ENCODE results near the gene NPAS3. TPM values are rescaled to one million over a fixed set of nuclear protein-coding genes. Genes with fewer than 3 reads are reported as not detected.

Gene NPAS3
- total and polyA plus RNA-seq, 2 of the 13 experiments (the other 11 are each of a cell fraction or from before 2014, with no cell fraction given): not detected

DNA sequence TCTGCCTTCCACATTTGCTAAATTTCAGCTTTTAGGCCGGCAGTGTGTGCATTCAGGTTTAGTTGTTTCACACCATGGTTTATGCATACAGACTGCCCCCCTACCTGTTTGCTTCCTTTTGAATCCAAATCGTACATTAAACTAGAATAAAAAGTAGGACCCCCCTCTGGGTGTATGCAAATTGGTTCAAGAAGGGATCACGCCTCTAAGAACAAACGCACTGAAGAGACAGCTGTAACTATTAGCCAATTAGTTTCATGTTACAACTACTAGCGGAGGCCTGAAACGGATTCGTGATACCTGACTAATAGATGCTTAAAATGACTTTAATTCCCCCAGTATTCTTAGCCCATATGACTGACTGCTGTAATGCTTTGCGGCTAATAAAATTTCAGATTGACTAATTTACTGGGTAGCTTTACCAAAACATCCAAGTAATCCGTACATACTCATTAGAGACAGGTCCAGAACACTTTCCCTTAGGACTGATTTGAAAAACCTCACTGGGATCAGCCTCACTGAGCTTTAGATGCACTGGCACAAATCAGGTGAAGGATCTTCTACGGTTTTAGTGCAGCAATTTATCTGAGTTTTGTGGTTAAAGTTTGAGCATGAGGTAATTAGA lies 411.8 kb downstream of the NPAS3 start (continued):
- TF ChIP-seq, protein P1, sequence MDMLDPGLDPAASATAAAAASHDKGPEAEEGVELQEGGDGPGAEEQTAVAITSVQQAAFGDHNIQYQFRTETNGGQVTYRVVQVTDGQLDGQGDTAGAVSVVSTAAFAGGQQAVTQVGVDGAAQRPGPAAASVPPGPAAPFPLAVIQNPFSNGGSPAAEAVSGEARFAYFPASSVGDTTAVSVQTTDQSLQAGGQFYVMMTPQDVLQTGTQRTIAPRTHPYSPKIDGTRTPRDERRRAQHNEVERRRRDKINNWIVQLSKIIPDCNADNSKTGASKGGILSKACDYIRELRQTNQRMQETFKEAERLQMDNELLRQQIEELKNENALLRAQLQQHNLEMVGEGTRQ (IDR thresholded peaks at IDR 0.05; ENCODE audit: low read depth, low read length): no peak
- TF ChIP-seq, protein P1 (CRISPR knock-in tag; IDR thresholded peaks at IDR 0.05; ENCODE audit: borderline replicate concordance): no peak
- TF ChIP-seq CENPX (CRISPR knock-in tag; IDR thresholded peaks at IDR 0.05): no peak
- TF ChIP-seq, protein P2, sequence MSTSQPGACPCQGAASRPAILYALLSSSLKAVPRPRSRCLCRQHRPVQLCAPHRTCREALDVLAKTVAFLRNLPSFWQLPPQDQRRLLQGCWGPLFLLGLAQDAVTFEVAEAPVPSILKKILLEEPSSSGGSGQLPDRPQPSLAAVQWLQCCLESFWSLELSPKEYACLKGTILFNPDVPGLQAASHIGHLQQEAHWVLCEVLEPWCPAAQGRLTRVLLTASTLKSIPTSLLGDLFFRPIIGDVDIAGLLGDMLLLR (CRISPR knock-in tag; IDR thresholded peaks at IDR 0.05): no peak

DNA sequence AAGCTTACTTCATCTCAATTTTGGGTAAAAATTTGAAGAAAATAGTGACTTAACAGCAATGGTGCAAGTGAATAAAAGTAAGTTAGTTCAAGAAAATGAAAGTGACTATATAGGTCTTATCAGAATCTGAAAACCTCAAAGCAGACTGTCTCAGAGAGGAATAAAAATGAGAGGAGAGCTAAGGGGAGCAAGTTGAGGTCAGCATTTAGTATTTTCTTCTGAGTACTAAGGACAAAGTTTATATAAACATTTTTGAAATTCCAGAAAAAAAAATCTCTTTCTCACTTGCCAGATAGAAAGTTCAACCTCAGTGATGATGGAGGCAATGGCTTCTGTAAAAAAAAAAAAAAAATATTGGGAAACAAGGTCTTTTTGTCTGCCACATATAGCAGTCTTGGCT lies 414.1 kb downstream of the NPAS3 start:
- no peak for FAIRE-seq
- in situ Hi-C loops (cut with HindIII; ENCODE audit: extremely low pct_ligation_motif_present, low pct_unique_long_range_greater_than_20kb) (no loop called here), intact Hi-C loops (cut with micrococcal nuclease; ENCODE audit: unreplicated experiment) (no loop called here)
- no peak overlapping the region for H3K27ac ChIP-seq (ENCODE audit: extremely low read length, insufficient read depth, low read length)
- H2AFZ ChIP-seq (ENCODE audit: low read length): no peak overlapping the region
- H3K9me3 ChIP-seq (ENCODE audit: low read length): no peaks in the 10 kb centered on the region
- no peak overlapping the region for H3K4me3 ChIP-seq (replicated peaks in 1 of 3; ENCODE audit: insufficient read depth in 1 of 3, low read depth in 2 of 3, low read length in 3 of 3)
- no peak overlapping the region for H3K4me2 ChIP-seq (ENCODE audit: low read depth, low read length)
- H4K20me1 ChIP-seq (ENCODE audit: insufficient read depth, low read length): no peaks in the 10 kb centered on the region
- DNase-seq (ENCODE audit: low spot score): no peak
- H3K36me3 ChIP-seq (replicated peaks in 1 of 2; ENCODE audit: control insufficient read depth in 1 of 2, insufficient read depth in 2 of 2, low read length in 2 of 2): no peaks in the 10 kb centered on the region
- ChIA-PET POLR2A (no interaction called here), CTCF (ENCODE audit: low intra/inter-chr PET ratio, low total read pairs) (no interaction called here)
- TF ChIP-seq GLI4 (CRISPR knock-in tag; IDR thresholded peaks at IDR 0.05; ENCODE audit: borderline replicate concordance) (no peak), ZNF891 (CRISPR knock-in tag; IDR thresholded peaks at IDR 0.05) (no peak), IKZF4 (CRISPR knock-in tag; IDR thresholded peaks at IDR 0.05; ENCODE audit: borderline replicate concordance, low read depth, not compliant biosample characterization) (no peak), ZBTB8A (CRISPR knock-in tag; IDR thresholded peaks at IDR 0.05; ENCODE audit: borderline replicate concordance, low read depth) (no peak), GTF2F1 (IDR thresholded peaks at IDR 0.05; ENCODE audit: low read length) (no peak), POLR2AphosphoS5 (IDR thresholded peaks at IDR 0.05; ENCODE audit: low read depth, low read length) (no peak), RBAK (CRISPR knock-in tag; IDR thresholded peaks at IDR 0.05) (no peak), ZNF253 (CRISPR knock-in tag; IDR thresholded peaks at IDR 0.05; ENCODE audit: borderline replicate concordance) (no peak), FOXA1 (IDR thresholded peaks at IDR 0.05) (no peak), FOXA1 (CRISPR knock-in tag; IDR thresholded peaks at IDR 0.05) (no peak), TAF1 (CRISPR knock-in tag; IDR thresholded peaks at IDR 0.05) (no peak), SMAD1 (CRISPR knock-in tag; IDR thresholded peaks at IDR 0.05; ENCODE audit: borderline replicate concordance, low read depth) (no peak), SMARCE1 (IDR thresholded peaks at IDR 0.05; ENCODE audit: borderline replicate concordance) (no peak), ZNF317 (CRISPR knock-in tag; IDR thresholded peaks at IDR 0.05) (no peak), ZNF160 (CRISPR knock-in tag; IDR thresholded peaks at IDR 0.05) (no peak)
- H3K79me2 ChIP-seq (ENCODE audit: insufficient read depth, low read length): no peaks in the 10 kb centered on the region
- no peaks in the 10 kb centered on the region for H3K4me1 ChIP-seq (ENCODE audit: insufficient read depth, low read length)
- BruUV-seq (replicated peaks): no TSS peak
- no peak overlapping the region for H3K9ac ChIP-seq (ENCODE audit: insufficient read depth, low read depth, low read length)
- no peak for ATAC-seq
- peaks cover 0 to 3% of the 10 kb centered on the region in 2 experiments; a peak in 1 of 5 replicates for H3K27me3 ChIP-seq (ENCODE audit: control insufficient read depth in 1 of 2, insufficient read depth in 2 of 2, low read length in 2 of 2)

Data from HepG2 (cell line).